ENCODE data around the gene TUSC2.

- TF ChIP-seq CTCF (IDR thresholded peaks at IDR 0.05; ENCODE audit: low read depth, low read length) (no peak), POLR2A (IDR thresholded peaks at IDR 0.05; ENCODE audit: extremely low read depth, insufficient read length) (no peak), MAX (IDR thresholded peaks at IDR 0.05; ENCODE audit: low read depth, low read length) (no peak), MYC (IDR thresholded peaks at IDR 0.05; ENCODE audit: low read depth, low read length) (no peak)
These were observed 8.6 kb upstream of the TUSC2 start for GRCh38 chr3:50336452-50337174.

Data from NB4 (cell line).